Type B pancreatic cell (in vitro differentiated cells): ENCODE measurements around the gene UNC13B. TPM values are rescaled to one million over a fixed set of nuclear protein-coding genes. Genes with fewer than 3 reads are reported as not detected.

Experiments used
- DNase-seq: peaks from one replicate; pipeline ENCODE4 v3.0.0; 2021; ENCODE audit warnings: mixed read lengths; ENCODE audit not compliant: unreplicated experiment; ENCODE audit errors: extremely low spot score
- H3K27ac Mint-ChIP-seq: 2 replicates; pipeline ENCODE4 v1.8.0; 2021; ENCODE audit warnings: mild to moderate bottlenecking, mixed read lengths
- H3K27me3 Mint-ChIP-seq: 2 replicates; pipeline ENCODE4 v1.8.0; 2021; ENCODE audit warnings: mixed read lengths
- H3K36me3 Mint-ChIP-seq: 2 replicates; pipeline ENCODE4 v1.8.0; 2021; ENCODE audit warnings: mixed read lengths
- H3K4me1 Mint-ChIP-seq: one replicate; pipeline ENCODE4 v1.8.0; 2021; ENCODE audit warnings: mixed read lengths; ENCODE audit not compliant: unreplicated experiment
- H3K4me3 Mint-ChIP-seq: 2 replicates; pipeline ENCODE4 v1.8.0; 2021; ENCODE audit warnings: mild to moderate bottlenecking, mixed read lengths
- H3K9me3 Mint-ChIP-seq: 2 replicates; pipeline ENCODE4 v1.8.0; 2021; ENCODE audit warnings: mixed read lengths
- CTCF ChIP-seq: fragments of 200-600 bp; sonication (generic); conservative IDR thresholded peaks from 2 replicates; pipeline ENCODE4 v1.5.0; 2021; ENCODE audit warnings: antibody characterized with exemption, mild to moderate bottlenecking
- total RNA-seq: library from RNA; stranded (reverse); gene quantifications from 2 replicates; pipeline ENCODE4 v1.2.1, GENCODE V29; 2021; ENCODE audit warnings: low replicate concordance

Gene UNC13B
- total RNA-seq, 1 donor from 2014 or later, result 48.9 TPM

GRCh38 chr9:35452481-35452880 lies 290.7 kb downstream of the UNC13B start:
- peaks cover 30% of the 10 kb centered on the region for H3K27me3 Mint-ChIP-seq
- TF ChIP-seq CTCF, result no peak
- peaks cover 4% of the 10 kb centered on the region for H3K9me3 Mint-ChIP-seq
- no peak overlapping the region for H3K4me3 Mint-ChIP-seq
- DNase-seq, result no peak
- H3K36me3 Mint-ChIP-seq, result no peaks in the 10 kb centered on the region
- no peak overlapping the region for H3K27ac Mint-ChIP-seq
- H3K4me1 Mint-ChIP-seq, result no peaks in the 10 kb centered on the region

GRCh38 chr9:35453786-35454185 lies 292.0 kb downstream of the UNC13B start:
- no peaks in the 10 kb centered on the region for H3K4me1 Mint-ChIP-seq
- H3K4me3 Mint-ChIP-seq, result no peak overlapping the region
- peaks cover 28% of the 10 kb centered on the region for H3K27me3 Mint-ChIP-seq
- H3K9me3 Mint-ChIP-seq, result peaks cover 4% of the 10 kb centered on the region
- no peak for DNase-seq
- no peaks in the 10 kb centered on the region for H3K36me3 Mint-ChIP-seq
- no peak for TF ChIP-seq CTCF
- H3K27ac Mint-ChIP-seq, result no peak overlapping the region

Other genes with a start within 250 kb of the UNC13B start
- 0.19 and 0.88 TPM in 2 replicates for gene PHF24, start 203.7 kb upstream of the UNC13B start, total RNA-seq
- 4.8 and 12.2 TPM in 2 replicates for gene DNAJB5, start 172.3 kb upstream of the UNC13B start, total RNA-seq
- 258 and 285 TPM in 2 replicates for gene VCP, start 89.4 kb upstream of the UNC13B start, total RNA-seq
- gene FANCG, start 82.1 kb upstream of the UNC13B start, total RNA-seq, result 33.9 and 72.6 TPM in 2 replicates
- gene PIGO, start 65.4 kb upstream of the UNC13B start, total RNA-seq, result 24.6 and 28.1 TPM in 2 replicates
- gene STOML2, start 58.9 kb upstream of the UNC13B start, total RNA-seq, result 115 and 149 TPM in 2 replicates
- 15.6 and 23.3 TPM in 2 replicates for gene ATOSB, start 46.1 kb upstream of the UNC13B start, total RNA-seq